Activated CD8-positive, alpha-beta memory T cell treated with anti-CD3 and anti-CD28 coated beads, Interleukin-2, amount 50 U/mL, for 1 hour (primary cell): ENCODE measurements around the gene FAM50A.

ENCODE experiments used
- DNase-seq: peaks from one replicate; pipeline ENCODE4 v3.0.0-alpha.2; 2020; ENCODE audit errors: extremely low read depth

Gene FAM50A

DNA sequence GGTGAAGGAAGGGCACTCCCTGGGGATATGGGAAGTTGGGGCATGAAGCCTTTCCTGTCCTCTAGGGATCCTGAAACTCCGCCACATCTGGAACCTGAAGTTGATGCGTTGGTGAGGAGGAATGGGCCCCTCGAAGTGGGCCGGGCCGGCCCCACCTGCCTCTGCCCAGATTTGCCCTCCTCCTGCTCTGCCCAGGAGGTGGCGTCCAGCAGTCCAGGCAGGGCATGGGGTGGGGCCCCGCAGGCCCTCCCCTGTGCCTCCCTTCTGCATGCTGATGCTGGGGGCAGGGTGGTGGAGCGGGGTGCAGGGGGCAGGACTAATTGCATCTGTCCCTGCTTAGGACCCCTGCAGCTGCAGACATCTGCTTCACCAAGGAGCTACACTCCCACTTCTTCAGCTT lies 30.8 kb upstream of the FAM50A start:
- DNase-seq, result no peak

DNA sequence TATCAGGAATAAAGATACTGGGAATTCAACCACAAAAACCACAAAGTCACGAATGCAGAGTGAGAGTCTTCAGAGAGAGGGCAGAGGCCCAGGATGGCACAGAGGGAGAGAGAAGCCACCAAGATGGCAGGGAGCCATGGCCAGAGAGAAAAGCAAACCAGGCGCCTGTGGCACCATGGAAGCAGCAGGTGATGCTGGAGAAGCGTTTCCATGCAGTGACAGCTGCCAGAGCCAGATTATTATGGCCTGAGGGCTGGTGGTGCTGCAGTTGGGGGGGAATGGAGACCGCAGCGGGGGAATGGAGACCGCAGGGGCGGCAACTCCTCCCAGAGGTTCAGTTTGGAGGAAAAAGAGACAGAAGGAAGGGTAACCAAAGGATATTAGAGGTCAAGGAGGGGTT lies 26.8 kb upstream of the FAM50A start:
- DNase-seq, result no peak

DNA sequence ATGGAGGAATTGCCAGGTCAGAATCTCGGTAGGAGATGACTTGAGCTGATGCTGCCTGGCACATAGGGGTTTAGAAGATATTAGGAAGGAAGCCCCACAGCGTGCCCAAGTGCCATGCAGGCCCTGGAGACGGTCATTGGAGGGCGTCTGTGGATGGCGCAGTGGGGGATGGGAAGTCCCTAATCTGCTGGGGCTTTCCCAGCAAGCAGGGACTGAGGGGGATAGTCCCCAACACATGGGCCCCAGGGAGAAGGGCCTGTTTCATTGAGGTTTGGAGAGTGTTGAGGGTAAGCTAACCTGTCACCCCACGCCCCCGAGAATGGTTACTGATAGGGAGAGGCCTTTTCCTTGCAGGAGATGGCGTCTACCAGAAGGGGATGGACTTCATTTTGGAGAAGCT lies 24.8 kb upstream of the FAM50A start:
- DNase-seq, result no peak

DNA sequence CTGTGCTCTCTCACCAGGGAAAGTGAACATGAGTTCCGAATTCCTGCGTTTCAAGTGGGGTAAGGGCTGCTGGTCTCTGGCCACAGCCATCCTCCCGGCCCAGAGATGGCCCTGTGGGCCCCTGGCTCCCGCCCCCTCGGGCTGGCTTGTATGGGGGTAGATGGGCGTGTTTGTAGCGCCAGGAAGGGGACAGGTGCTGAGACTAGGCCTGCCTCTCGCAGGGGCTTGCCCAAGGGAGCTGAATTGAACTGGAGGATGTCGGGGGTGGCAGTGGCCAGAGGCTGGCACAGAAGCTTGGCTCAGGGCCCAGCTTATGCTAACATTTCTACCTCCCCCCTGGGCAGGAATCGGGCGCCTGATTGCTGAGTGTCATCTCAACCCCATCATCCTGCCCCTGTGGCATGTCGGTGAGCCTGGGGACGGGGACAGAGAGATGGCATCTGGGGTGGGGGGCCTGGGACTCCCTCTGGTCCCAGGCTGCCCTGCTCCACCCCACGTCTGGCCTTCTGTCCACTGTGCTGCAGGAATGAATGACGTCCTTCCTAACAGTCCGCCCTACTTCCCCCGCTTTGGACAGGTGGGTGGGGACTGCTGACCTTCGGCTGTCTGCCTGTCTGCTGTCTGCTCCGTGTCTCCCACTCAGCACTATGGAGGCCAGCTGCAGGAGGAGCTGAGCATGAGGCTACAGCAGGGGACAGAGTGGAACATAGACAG lies 24.1 kb upstream of the FAM50A start:
- no peak for DNase-seq

DNA sequence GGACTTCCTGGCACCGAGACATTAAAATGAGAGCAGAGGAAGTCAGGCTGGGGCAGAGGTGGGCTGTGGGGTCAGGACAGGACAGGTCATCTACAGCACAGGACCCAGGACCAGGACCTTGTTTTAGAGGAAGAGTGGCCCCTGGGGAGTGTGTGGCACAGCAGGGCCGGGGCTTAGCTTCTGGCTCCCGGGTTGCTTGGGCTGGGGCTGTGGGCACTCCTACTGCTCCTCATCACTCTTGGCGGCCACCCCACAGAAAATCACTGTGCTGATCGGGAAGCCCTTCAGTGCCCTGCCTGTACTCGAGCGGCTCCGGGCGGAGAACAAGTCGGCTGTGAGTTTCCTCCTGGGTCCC lies 23.6 kb upstream of the FAM50A start:
- no peak for DNase-seq

DNA sequence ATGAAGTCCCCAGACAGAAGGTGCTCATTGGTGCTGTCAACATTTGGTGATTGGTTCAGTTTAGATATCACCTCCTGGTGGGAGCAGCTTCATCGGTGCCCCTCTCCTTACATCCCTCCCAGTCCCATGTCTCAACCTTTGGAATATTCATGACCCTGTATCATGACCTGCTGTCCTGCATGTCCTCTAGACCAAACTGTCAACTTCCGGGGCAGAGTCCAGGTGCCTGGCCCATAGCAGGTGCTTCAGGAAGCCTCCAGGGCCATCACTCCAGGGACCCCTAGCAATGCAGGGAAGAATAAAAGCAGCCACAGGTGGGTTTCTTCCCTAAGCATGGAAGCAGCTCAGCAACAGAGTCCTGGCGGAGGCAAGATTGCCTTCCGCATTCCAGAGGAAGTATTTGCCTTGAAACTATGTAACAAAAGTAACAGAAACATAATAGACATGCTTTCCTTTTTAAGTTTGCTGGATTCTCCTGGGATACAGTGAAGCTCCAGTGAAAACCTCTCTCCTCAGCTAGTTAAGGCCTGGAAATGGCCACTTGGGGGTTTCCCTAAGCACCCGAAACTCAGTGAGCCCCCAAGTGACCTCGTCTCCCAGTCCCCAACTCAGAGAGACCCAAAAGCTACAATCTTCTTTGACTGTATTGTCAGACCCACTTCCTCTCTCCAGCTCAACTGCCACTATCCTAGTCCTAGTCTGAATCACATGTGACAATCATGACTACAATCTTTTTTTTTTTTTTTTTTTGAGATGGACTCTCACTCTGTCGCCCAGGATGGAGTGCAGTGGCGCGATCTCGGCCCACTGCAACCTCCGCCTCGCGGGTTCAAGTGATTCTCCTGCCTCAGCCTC lies 16.8 kb upstream of the FAM50A start:
- DNase-seq, result no peak

DNA sequence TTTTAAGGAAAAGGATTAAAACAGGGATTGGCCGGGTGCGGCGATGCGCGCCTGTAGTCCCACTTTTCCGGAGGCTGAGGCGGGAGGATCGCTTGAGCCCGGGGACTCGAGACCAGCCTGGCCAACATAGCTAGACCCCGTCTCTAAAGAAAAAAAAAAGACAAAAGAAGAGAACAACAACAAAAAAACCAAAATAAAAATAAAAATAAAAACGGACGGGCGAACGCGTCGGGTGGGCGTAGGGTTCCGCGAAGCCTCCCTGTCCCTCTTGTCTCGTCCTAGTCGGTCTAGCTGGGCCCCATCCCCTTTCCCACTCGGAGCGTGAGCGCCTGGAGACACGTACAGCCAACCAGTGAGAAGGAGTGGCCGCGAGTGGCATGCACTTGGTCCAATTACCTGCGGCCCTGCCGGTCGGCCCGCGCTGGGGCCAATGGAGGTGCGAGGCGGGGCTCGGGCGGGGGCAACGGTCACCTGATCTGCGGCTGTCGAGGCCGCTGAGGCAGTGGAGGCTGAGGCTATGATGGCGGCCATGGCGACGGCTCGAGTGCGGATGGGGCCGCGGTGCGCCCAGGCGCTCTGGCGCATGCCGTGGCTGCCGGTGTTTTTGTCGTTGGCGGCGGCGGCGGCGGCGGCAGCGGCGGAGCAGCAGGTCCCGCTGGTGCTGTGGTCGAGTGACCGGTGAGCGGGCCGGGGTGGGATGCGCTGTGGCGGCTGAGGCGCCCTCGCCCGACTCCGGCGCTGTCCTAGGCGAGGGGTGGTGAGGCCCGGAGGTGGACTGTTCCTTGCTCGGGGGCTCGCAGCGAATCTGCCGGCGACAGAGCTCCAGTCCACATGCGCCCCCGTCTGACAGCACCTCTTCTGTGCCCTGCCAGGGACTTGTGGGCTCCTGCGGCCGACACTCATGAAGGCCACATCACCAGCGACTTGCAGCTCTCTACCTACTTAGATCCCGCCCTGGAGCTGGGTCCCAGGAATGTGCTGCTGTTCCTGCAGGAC lies 15.5 kb upstream of the FAM50A start, which contains the start of gene ATP6AP1:
Gene ATP6AP1, plus strand, starts transcription at position 502 of the 996 bp plus-strand sequence. Its CDS starts 16 bp downstream, at position 518.
- DNase-seq, result peak; percentile 68

DNA sequence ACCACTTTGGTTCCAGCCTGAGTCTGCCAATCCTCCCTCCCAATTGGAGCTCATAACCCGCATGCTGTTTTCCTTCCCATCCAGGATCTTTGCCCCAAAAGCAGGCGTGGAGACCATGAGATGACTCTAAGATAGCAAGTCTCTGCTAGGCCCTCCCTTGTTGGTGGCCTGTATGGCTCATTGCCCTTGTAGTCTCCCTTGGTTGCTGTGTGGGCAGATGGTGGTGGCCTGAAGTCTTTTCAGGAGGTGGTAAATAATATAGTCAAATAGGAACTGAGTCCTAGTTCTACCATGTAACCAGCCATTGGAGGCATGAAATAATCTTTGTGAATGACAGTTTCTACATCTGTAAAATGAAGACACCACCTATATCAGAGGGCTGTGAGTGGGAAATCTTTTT lies 14.2 kb upstream of the FAM50A start:
- no peak for DNase-seq

DNA sequence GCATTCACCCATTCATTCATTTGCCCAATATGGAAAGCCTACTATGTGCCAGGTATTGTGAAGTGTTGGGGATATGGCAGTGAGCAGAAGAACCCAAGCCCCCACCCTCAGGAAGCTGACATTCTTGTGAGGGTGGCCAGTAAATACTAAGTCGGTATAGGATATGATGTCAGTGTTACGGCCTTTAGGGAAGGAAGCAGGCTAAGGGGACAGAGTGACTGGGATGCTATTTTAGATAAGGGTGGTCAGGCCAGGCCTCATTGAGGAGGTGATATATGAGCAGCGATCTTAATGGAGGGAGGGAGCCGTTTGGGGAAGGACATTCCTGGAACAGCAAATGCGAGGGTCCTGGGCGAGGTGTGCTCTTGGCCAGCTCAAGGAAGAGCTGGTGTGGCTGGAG lies 13.5 kb upstream of the FAM50A start:
- no peak for DNase-seq

DNA sequence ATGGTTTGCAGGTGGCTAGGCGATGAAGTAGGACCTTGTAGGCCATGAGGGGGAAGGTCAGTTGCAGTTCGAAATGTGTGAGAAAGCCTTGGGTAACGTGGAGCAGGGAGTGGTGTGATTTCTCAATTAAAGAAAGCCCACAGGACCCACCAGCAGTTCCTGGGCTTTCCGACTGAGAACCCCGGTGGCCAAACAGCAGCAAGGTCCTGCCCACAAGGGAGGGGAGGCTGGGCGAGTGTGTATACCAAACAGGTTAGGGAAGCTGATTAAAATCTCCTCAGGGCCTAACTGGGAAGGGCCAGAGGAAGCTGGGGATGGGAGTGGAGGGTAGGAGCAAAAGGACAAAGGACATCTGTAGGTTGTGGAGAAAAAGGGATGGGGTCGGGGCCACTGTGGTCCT lies 13.0 kb upstream of the FAM50A start:
- DNase-seq, result no peak

DNA sequence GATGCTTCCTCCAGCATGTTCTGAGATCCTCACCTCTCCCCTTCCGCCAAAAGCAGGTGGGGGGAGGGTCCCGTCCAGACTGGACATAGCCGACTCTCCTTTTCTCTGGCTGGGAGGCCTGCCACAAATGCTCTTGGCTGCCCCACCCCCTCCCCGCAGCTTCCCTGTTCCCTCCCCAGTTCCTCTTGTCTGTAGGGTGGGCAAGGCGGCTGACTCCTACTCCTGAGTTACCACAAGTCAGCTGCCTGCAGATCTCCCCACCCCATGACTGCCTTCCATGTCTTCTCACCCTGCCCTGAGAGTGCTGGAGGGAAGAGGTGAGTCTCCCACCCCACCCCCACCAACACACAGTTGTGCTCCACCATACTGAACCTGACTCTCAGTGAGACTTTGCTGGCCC lies 12.6 kb upstream of the FAM50A start:
- DNase-seq, result no peak

DNA sequence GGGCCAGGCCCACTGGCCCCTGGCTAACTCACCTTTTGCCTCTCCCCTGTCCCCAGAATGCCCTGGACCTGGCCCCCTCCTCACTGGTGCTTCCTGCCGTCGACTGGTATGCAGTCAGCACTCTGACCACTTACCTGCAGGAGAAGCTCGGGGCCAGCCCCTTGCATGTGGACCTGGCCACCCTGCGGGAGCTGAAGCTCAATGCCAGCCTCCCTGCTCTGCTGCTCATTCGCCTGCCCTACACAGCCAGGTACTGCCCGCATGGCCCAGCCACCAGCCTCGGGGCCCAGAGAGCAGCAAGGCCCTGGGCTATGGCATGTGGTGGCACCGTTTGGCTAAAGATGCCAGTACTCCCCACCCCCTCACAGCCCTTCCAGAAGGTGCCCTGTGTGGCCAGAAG lies 11.7 kb upstream of the FAM50A start:
- DNase-seq, result no peak

DNA sequence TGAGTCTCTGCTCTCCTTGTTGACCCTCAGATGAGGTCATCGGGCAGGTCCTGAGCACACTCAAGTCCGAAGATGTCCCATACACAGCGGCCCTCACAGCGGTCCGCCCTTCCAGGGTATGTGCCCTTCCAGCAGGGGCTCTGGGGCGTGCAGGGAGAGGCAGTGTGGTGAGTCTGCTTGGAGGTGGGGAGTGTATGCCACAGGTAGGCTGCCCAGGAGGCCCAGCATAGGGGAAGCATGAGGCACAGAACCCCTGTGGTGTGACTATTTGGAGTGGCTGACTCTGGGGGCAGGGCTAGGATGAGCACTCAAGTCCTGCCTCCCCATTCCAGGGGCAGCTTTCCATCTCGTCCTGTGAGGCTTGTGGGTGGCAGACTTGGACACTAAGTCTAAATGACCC lies 10.3 kb upstream of the FAM50A start:
- DNase-seq, result no peak

DNA sequence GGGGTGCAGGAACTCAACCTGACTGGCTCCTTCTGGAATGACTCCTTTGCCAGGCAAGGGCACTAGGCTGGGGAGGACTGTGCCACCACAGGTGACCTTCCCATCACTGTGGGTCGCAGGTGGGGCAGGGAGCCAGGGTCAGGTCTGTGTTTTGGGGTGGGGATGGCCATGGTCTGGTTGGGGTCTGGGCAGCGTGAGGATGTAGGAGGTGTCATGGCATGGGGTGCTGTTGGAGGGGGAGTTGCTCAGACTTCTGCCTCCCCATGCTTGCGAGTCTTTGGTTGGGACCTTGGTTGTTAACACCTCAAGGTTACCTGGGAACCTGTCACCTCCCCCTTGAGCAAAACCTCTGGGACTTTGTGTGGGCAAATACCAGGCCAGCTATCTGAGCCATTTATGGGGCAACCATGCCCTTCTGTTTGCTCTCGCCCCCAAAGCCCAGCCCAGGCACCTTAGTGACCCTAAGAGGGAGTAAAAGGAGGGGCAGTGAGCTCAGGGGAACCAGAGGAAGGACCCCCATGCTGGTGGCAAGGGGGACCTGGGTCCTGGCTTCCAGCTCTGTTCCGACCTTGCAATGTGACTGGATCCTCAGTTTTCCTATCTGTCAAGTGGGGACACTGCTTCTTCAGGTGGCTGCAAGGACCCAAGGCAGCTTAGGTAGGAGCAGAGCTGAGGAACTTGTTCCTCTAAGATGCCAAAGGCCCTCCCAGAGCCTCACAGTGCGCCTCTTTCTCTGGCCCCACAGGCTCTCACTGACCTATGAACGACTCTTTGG lies 9.4 kb upstream of the FAM50A start:
- DNase-seq, result no peak

DNA sequence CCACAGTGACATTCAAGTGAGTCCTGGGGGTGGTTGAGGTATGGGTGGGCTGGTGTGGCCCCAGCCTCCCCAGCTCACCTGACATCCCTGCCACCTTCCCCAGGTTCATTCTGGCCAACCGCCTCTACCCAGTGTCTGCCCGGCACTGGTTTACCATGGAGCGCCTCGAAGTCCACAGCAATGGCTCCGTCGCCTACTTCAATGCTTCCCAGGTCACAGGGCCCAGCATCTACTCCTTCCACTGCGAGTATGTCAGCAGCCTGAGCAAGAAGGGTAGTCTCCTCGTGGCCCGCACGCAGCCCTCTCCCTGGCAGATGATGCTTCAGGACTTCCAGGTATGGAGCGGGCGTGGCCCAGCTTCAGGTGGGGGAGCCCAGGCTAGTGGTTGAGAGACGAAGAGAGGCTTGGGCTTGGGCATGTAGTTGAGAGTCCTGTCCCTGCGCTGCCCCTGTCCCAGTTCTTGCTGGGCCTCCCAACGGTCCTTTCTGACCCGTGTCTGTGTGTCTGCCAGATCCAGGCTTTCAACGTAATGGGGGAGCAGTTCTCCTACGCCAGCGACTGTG lies 8.7 kb upstream of the FAM50A start:
- no peak for DNase-seq

DNA sequence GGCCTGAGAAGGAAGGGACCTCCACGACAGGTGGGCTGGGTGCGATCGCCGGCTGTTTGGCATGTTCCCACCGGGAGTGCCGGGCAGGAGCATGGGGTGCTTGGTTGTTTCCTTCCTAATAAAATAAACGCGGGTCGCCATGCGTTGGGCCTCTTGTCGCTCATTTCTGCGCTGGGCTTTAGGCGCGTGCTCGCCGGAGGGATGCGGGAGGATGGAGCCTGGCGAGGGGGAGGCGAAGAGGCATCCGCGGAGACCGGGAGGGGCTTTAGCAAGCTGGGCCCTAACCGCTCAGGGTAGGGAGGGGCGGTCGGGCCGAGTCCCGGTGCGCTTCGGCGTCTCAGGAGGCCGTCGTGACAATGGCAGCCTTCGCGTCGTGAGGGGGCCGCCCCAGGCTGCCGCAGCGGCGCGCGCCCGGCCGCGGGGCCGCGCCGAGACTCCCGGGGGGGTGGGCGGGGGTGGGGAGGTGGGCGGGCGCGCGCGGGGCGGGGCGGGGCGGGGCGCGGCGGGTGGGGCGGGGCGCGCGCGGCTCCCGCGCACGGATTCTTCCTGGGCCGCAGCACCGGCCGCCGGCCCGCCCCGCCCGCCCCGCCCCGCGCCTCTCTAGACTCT lies 7.5 kb upstream of the FAM50A start:
- no peak for DNase-seq

DNA sequence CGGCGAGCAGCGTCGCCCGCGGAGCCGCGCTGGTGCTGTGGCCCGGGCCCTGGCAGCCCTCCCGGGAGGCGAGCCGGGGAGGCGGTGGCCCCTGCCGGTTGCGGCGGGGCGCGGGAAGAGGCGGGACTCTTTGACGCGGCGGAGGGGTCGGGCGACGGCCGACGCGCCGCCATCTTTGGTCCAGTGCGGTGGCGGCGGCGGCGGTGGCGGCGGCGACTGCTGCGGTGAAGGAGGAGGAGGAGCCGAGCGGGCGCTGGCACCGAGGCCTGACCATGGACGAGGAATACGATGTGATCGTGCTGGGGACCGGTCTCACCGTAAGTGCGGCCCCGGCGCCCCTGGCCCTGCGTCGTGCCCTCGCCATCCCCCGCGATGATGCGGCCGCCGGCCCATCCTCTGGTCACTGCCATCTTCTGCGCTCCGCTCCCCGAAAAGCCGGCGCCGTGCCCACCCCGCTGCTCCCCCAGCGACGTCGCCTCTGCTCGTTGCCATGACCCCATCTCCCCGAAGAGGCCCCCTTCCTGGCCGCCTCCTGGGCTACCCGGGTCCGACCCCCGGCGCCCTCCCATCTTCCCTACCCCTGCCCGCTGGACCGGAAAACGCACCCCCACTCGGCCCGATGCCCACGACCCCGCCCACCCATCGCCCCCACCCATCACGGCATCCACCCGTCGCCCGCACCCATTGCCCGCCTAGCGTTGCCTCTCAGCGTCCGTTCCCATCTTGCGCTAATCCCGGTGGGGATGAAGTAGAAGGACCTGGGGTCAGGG lies 6.8 kb upstream of the FAM50A start, which contains the start of gene GDI1:
Gene GDI1, plus strand, starts transcription at position 172 of the 770 bp plus-strand sequence. Its CDS starts 101 bp downstream, at position 273.
- no peak for DNase-seq

DNA sequence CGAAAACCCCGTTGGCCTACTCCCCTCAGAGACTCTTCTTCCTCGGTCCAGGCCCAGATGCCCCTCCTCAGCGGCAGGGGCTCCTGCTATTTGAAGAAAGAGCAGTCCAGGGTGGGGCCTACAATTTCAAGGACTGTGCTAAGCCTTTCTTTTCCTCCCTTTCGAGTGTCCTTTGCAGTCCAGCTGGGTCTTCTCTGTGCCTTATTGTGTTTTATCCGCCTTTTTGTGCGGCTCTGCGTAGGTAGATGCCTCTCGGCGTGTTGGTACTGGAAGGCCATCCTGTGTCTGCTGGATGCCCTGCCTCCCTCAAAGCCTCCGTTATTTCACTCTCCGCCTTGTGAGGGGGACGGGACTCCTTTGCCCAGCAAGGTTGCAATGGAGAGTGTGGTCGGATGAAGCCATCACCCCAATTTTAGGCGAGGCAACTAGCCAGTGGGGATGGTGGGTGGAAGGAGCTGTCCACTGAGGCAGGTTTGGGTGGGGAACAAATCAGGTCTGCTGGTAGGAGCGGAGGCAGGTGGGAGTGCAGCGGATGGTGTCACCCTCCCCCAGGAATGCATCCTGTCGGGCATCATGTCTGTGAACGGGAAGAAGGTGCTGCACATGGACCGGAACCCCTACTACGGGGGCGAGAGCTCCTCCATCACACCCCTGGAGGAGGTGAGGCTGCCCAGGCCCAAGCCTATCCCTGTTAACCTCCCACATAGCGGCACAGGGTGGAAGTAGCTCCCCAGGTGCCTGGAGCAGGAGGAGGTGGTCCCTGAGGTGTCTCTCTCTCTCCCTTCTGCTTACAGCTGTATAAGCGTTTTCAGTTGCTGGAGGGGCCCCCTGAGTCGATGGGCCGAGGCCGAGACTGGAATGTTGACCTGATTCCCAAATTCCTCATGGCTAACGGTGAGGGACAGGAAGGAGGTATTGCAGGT lies 5.7 kb upstream of the FAM50A start:
- no peak for DNase-seq

DNA sequence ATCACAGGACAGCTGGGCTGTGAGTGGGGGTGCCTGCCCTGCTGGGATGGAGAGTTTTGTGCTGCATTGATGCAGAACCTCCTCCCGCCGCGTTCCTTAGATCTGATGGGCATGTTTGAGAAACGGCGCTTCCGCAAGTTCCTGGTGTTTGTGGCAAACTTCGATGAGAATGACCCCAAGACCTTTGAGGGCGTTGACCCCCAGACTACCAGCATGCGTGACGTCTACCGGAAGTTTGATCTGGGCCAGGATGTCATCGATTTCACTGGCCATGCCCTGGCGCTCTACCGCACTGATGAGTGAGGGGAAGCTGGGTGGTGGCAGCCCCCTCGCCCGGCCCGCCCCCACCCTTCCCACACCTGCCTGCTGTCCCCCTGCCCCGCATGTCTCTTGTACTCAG lies 4.1 kb upstream of the FAM50A start:
- no peak for DNase-seq
